HG03103 (cell line): ENCODE measurements around the gene PDK2.

ENCODE experiments used
- ATAC-seq: cut with Tn5 transposase; IDR thresholded peaks from one replicate; pipeline ENCODE4 v1.9.1; 2021; ENCODE audit warnings: low read depth; ENCODE audit not compliant: unreplicated experiment

PDK2 gene

GRCh38 chr17:50098583-50098982 lies 3.4 kb downstream of the PDK2 start:
- no peak for ATAC-seq

DNA sequence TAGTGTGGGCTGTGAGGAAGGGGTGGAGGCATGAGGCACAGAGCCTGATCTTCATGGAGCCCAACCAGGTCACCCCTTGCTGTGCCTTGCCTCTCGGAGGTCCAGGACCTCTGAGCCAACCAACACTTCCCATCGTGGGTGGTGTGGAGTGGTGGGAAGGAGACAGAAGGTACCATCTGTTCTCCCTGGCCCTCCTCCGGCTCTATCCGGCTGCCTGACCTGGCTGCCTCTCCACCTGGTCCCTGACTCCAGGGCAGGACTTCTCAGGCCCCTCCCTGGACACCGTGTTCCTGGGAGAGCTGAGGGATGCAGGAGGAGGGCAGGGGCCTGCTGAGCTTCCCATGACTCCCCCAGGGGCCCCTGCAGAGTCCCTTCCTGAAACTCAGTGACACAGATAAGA lies 3.9 kb downstream of the PDK2 start:
- no peak for ATAC-seq

DNA sequence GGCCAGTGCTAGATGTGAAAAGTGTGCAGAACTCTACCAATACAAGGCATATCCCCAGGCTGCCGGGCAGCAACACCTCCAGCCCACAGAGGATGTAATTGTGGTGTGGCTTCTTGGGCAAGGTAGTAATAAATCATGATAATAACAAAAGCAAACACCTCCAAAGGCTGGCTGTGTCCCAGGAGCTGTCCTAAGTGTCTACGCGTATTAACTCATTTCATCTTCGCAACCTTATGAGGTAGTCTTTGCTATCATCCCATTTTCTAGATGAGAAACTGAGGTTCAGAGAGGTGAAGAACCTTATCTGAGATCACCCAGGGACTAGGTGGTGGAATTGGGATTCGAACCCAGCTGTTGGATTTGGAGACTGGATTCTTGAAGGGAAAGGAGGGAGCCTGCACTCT lies 5.3 kb downstream of the PDK2 start:
- no peak for ATAC-seq

DNA sequence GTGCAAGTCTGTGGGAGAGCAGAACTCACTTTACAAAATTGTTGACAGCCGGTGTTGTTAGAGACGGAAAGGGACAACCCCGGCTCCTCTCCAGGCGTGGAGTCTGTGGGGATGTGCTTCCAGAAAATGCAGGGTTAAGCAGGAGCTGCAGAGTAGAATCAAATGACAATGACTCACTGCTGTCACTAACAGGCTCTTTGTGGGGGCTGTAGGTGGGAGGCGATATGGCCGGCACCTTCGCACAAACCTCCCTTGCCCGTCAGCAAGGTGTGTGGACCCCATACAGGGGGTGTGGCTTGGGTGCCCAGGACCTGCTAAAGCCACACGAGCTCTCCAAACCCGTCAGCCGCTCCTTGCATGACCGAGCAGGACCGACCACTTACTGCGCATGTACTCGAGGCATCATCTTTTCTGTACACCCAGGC lies 5.8 kb downstream of the PDK2 start:
- no peak for ATAC-seq

DNA sequence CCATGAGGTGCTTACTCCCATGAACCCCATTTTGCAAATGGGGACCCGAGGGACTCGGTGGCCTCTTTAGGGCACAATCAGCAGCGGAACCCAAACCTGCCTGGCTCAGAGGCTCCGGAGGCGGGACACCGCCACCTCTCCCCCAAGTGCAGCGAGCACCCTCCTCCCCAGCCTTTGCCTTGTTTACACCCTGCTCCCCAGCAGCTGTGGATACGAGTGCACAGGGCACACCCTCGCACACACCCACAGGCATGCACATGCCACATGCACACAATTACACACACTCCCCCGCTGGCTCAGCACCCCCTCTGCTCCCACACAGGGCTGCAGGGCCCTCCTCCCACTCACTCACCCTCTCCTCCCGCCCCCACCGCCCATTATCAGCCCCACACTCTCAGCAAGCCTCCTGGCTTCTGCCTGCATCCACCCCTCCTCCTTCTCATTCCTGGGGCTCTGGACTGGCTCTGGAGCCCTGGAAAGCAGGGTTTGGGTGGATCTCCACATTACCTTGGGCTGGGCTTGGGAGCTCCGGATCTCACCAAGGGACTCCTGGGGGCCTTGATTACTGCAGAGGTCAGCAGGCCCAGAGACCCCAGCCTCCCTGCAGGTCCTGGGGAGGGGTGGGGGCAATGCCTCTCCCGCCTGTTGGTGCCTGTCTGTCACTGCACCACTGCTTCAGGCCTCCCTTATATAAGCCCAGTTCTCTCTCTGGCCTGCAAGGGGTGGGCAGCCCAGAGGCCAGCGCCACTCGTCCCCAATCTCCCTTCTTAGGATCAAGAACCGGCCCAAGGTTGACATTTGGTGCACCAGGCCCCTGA lies 6.4 kb downstream of the PDK2 start:
- no peak for ATAC-seq

DNA sequence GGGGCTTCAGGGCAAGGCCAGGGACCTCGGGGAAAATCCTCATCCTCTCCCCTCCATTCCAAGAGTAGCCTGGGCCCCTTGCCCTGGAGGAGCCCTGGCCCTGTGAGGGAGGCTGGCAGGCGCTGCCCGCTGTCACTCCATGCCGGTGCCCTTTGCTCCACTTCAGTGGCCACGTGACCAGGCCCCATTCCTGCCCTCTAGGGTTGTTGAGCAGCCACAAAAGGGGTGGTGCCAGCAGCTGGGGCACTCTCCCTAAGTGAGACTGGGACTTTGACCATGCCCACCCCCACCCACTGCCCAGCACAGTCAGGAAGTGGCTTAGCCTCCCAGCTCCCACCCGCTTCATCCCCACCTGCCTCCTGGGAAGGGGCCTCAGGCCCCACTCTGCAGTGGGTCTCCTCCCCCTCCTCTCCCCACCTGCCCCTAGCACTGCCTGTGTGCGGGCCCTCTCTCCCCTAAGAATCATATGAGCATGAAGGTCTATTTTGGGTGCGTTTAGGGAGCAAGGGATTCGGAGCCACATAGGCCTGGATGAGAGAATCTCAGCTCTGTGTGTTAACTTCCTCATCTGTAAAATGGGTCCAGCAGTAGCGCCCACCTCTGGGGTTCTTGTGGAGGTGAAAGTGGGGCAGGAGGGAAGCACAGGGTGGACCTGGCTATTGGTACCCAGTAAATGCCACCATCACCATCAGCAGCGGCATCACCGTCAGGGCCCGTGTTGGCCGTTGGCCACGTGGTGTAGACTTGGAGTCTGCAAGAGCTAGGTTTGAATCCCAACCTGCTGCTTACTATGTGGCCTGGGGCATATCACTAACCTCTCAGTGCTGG lies 7.2 kb downstream of the PDK2 start:
- ATAC-seq, result no peak

DNA sequence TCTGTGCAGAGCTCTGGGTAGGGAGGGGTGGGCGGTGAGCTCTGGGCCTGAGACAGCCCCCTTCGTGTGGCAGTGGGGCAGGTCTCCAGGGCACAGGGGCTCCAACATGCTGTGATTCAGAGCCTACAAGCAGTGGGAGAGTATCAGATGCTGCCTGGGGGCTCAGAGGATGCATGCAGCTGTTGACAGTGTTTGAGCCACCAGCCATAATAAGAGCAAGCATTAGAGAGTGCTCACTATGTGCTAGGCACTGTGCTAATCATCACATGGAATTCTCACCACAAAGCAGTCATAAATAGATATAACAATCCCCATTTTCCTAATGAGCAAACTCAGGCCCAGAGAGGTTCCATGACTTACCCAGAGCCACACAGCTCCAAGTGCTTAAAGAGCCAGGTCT lies 8.1 kb downstream of the PDK2 start:
- ATAC-seq, result no peak

GRCh38 chr17:50103941-50104340 lies 8.8 kb downstream of the PDK2 start:
- ATAC-seq, result no peak

DNA sequence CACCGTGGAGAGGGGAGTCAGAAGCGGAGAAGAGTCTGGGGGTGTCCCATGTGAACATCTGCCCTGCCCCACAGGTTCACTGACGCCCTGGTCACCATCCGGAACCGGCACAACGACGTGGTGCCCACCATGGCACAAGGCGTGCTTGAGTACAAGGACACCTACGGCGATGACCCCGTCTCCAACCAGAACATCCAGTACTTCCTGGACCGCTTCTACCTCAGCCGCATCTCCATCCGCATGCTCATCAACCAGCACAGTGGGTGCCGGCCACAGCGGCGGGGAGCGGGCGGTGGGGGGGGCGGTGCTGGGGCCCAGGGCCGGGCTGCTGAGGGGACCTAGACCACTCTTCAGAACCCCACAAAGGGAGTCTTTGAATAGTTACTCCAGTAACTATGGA lies 10.7 kb downstream of the PDK2 start:
- ATAC-seq, result no peak

DNA sequence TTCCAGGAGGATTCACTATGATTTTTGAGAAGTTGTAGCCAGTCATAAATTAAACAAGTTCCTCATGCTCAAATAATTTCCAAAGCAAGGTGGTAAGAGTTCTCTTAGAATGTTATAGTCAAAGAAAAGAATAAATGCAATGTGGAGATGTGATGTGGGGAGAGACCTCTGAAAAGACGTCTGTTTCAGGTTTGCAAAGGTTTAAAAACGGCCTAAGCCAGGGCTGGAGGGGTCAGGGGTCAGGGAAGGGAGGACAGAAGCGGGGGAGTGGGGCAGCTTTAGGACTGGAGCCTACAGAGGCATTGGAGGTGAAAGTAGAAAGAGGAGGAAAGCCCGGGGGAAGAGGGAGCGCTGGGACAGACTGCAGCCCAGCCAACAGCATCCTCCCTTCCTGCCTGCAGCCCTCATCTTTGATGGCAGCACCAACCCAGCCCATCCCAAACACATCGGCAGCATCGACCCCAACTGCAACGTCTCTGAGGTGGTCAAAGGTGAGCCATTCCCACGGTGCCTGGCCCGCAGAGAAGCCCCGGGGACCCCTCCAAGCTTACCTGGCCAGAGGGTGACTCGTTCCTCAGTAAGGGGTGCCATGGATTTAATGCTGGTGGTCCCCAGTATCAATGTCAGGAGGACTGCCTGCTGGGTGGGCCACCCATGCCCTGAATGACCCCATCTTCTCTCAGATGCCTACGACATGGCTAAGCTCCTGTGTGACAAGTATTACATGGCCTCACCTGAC lies 11.4 kb downstream of the PDK2 start:
- no peak for ATAC-seq

- no peak for ATAC-seq
Observed at GRCh38 chr17:50107790-50108414, 12.8 kb downstream of the PDK2 start.

DNA sequence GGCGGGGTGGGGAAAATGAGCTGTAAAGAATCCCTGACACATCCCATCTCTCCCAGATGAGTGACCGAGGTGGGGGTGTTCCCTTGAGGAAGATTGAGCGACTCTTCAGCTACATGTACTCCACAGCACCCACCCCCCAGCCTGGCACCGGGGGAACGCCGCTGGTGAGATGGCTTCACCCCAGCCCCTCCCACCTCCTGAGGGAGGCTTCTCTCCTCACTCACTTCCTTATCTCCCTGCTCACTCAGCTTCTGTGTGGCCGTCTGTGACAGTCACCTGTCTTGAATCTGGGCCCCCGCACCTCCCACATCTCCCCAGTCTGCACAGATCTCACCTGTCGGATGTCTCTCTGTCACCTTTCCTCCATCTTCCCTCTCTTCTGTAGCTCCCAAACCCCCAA lies 13.4 kb downstream of the PDK2 start:
- ATAC-seq, result no peak

GRCh38 chr17:50109207-50109606 lies 14.1 kb downstream of the PDK2 start:
- ATAC-seq, result no peak

DNA sequence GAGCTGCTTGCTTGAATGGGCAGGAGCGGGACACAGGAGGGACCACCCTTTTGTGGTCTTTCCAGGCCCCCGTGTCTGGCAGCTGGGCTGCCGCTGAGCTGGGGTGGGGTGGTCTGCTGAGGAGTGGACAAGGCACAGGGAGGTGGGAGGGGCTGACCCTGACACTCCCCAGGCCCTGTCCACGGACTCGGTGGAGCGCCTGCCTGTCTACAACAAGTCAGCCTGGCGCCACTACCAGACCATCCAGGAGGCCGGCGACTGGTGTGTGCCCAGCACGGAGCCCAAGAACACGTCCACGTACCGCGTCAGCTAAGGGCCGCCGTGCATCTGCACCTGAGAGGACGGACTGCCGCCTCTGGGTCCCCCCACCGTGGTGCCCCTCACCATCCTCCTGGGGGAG lies 14.6 kb downstream of the PDK2 start:
- ATAC-seq, result no peak

DNA sequence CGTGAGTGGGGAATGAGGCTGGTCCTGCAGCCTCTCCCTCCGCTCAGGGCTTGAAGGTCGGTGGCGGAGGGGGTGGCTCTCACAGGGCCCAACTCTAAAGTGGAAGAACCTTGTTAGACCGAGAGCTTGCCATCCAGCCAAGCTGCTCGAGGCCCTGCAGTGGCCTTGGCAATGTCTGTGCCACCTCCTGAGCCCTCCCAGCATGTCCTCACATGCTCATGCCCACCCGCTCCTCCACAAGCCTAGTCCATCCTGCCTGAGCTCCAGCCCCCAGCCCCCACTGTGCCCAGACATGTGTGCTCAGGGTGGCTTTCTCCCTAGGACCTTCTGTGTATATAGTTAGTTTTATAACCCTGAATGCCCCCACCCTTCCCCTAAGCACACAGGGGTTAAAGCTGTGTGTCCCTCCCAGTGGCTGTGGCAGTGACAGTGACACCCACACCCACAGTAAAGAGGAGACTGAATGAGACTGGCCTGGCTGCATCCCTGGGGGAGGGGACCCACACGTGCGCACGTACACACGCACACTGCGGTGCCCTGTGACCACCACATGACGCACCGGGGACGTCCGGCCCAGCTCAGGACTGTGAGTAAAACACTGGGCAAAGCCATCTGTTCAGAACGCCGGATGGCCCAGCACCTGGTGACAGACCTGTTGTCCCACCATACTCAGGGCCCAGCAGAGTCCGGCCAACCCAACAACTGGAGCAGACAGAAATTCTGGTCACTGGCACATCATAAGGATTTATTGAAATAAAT lies 15.6 kb downstream of the PDK2 start:
- ATAC-seq, result no peak

DNA sequence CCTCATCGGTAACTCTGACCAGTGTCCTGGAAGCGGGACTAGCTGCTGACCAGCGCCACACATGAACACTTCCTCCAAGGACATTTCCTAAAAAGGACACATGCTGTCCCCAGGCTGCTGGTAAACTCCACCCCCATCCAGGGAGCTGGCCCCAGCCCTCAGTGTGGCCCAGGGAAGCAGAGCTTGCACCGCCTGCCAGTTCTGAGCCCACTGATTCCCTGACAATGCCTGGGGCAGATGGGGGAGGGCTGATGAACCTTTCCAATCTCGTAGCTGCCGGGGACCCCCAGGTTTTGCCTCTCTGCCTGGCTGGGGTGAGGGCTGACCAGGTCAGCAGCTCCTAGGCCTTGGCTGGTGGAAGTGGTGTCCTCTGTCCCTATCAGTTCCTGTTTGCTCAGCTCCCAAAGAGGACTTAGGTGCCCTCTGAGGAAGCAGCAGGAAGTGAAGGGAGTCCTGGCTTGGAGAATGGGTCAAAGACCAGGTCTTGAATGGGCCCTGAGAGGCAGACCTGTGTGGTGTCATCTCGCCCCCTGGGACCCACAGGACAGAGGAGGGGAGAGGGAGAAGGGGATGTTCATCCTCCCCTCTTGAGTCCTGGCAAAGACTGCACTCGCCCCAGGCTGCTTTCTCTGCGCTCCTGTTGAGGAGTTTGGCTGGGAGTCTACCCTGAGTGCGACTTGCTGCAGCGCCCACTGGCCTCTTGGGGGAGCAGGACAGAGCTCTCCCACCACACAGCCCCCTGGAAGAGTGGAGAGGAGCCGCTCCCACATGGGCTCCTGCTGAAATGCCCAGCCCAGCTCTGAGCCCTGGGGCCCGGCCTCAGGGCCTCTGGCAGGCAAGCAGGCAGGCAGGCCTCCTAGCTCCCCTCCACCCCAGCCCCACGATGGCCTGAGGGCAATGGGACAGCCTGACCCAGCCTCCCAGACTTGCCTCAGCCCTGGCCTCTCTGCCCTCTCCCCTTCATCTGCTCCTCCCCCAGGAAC lies 16.8 kb downstream of the PDK2 start:
- no peak for ATAC-seq

DNA sequence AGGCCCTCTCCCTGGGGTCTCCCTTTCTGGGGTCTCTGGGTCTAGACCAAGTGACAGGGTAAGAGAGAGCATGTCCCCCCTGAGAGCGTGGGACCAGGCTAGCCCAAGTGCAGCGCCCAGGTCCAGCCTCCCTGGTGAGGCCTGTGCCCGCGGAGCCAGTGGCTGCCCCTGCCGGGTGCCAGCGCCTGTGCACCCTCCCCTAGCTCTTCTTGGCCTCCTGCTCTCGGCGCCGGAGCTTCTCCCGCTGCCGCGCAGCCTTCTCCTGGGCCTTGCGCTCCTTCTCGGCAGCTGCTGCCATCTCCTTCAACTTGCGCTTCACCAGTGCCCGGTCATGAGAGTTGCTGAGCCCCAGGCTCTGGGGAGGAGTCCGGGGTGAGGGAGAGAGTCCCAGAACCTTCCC lies 17.5 kb downstream of the PDK2 start:
- ATAC-seq, result no peak

DNA sequence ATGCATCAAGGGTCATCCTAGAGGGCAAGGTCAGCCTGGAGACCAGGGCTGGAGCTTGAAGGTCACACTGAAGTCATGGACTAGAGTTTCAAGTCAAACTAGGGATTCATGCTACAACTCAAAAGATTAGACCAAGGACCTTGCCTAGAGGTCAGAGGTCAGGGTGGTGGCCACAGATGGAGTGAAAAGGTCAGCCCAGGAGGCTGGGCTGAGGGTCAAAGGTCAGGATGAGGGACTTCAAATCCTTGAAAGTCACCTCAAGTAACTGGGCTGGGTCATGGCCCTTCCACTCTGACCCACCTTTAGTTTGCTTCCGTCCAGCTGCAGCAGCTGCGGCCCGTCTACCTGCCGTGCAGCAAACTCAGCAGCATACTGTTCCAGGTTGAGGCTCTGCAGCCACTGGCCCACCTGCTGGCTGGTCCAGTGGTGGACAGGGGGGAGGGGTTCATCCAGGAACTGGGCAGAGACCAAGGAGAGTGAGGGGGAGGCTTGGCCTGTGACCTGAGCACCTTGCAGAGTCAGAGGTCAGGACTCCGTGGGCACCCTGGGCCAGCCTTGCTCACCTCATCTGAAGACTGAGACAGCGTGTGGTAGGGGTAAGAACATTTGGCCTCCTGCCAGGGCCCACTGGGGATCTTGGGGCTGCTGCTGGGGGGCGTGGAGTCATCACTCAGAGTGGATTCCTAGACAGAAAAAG lies 18.6 kb downstream of the PDK2 start:
- no peak for ATAC-seq
